ENCODE data around the gene SPINK1.
"Not testable (repeated sequence)": the region's sequence is repeated elsewhere in the genome, so short reads cannot be mapped to it uniquely, and the experiment has no call there.

Gene SPINK1

GRCh38 chr5:147826361-147826760 lies 5.1 kb downstream of the SPINK1 start:
- H3K27me3 ChIP-seq (ENCODE audit: low read depth, low read length): no peaks in the 10 kb centered on the region
- no peaks in the 10 kb centered on the region for H3K4me1 ChIP-seq (ENCODE audit: control insufficient read depth in 1 of 2, insufficient read depth in 2 of 2, low read length in 2 of 2)
- H3K4me3 ChIP-seq (ENCODE audit: low read depth in 1 of 2, low read length in 2 of 2): no peak overlapping the region
- H3K36me3 ChIP-seq (ENCODE audit: control insufficient read depth in 1 of 2, insufficient read depth in 2 of 2, low read length in 2 of 2): no peaks in the 10 kb centered on the region
- H3K27ac ChIP-seq (ENCODE audit: low read length): peak overlapping the region; percentile 1
- no peaks in the 10 kb centered on the region for H3K9me3 ChIP-seq (ENCODE audit: control insufficient read depth in 1 of 2, low read length in 2 of 2)

- no peaks in the 10 kb centered on the region for H3K9me3 ChIP-seq (ENCODE audit: control insufficient read depth in 1 of 2, low read length in 2 of 2)
- no peaks in the 10 kb centered on the region for H3K36me3 ChIP-seq (ENCODE audit: control insufficient read depth in 1 of 2, insufficient read depth in 2 of 2, low read length in 2 of 2)
- no peaks in the 10 kb centered on the region for H3K27me3 ChIP-seq (ENCODE audit: low read depth, low read length)
- H3K4me1 ChIP-seq (ENCODE audit: control insufficient read depth in 1 of 2, insufficient read depth in 2 of 2, low read length in 2 of 2): no peaks in the 10 kb centered on the region
- H3K27ac ChIP-seq (ENCODE audit: low read length): no peak overlapping the region
- H3K4me3 ChIP-seq (ENCODE audit: low read depth in 1 of 2, low read length in 2 of 2): no peak overlapping the region
These were observed 8.6 kb downstream of the SPINK1 start for GRCh38 chr5:147822686-147823491.

DNA sequence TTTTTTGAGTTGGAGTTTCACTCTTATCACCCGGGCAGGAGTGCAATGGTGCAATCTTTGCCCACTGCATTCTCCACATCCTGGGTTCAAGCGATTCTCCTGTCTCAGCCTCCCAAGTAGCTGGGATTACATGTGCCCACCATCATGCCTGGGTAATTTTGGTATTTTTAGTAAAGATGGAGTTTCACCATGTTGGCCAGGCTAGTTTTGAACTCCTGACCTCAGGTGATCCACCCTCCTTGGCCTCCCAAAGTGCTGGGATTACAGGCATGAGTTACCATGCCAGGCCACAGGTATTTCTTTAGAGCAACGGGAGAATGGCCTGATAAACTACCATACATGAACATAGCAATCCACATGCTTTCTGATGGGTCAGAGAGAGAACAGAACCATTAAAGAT lies 9.2 kb downstream of the SPINK1 start:
- H3K4me1 ChIP-seq (ENCODE audit: control insufficient read depth in 1 of 2, insufficient read depth in 2 of 2, low read length in 2 of 2); H3K36me3 ChIP-seq (ENCODE audit: control insufficient read depth in 1 of 2, insufficient read depth in 2 of 2, low read length in 2 of 2); H3K4me3 ChIP-seq (ENCODE audit: low read depth in 1 of 2, low read length in 2 of 2); H3K27me3 ChIP-seq (ENCODE audit: low read depth, low read length); H3K27ac ChIP-seq (ENCODE audit: low read length); H3K9me3 ChIP-seq (ENCODE audit: control insufficient read depth in 1 of 2, low read length in 2 of 2): not testable (repeated sequence)

GRCh38 chr5:147821766-147822165 lies 9.7 kb downstream of the SPINK1 start:
- Histone ChIP-seq H3K27me3 (ENCODE audit: low read depth, low read length) (no peaks in the 10 kb centered on the region), H3K27ac (ENCODE audit: low read length) (no peak overlapping the region)

GRCh38 chr5:147819261-147819770 lies 12.2 kb downstream of the SPINK1 start:
- Histone ChIP-seq H3K4me1 (ENCODE audit: control insufficient read depth in 1 of 2, insufficient read depth in 2 of 2, low read length in 2 of 2) (no peaks in the 10 kb centered on the region), H3K4me3 (ENCODE audit: low read depth in 1 of 2, low read length in 2 of 2) (no peak overlapping the region), H3K9me3 (ENCODE audit: control insufficient read depth in 1 of 2, low read length in 2 of 2) (no peaks in the 10 kb centered on the region), H3K27me3 (ENCODE audit: low read depth, low read length) (no peaks in the 10 kb centered on the region), H3K27ac (ENCODE audit: low read length) (no peak overlapping the region), H3K36me3 (ENCODE audit: control insufficient read depth in 1 of 2, insufficient read depth in 2 of 2, low read length in 2 of 2) (no peaks in the 10 kb centered on the region)

More at GRCh38 chr5:147821766-147822165, 9.7 kb downstream of the SPINK1 start:
- Histone ChIP-seq H3K4me3 (ENCODE audit: low read depth in 1 of 2, low read length in 2 of 2) (no peak overlapping the region), H3K36me3 (ENCODE audit: control insufficient read depth in 1 of 2, insufficient read depth in 2 of 2, low read length in 2 of 2) (no peaks in the 10 kb centered on the region), H3K4me1 (ENCODE audit: control insufficient read depth in 1 of 2, insufficient read depth in 2 of 2, low read length in 2 of 2) (no peaks in the 10 kb centered on the region), H3K9me3 (ENCODE audit: control insufficient read depth in 1 of 2, low read length in 2 of 2) (no peaks in the 10 kb centered on the region)

DNA sequence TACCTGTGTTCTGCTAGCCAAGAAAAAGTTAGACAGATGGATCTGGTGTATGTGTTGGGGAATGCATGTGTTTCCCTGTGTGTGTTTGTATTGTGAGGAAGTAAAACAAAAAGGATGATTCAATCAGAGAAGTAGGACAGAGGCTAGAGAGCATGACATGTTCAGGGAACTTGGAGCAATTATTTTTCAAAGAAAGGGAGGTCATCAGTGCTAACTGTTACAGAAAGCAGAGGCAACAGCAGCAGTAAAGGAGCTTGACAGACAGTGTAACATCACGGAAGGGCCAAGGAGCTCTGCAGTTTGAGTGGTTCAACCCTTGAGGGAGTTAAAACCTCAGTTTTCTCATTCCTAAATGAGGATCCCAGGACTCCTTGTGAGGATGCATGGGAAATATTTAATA lies 13.2 kb downstream of the SPINK1 start:
- Histone ChIP-seq H3K4me1 (ENCODE audit: control insufficient read depth in 1 of 2, insufficient read depth in 2 of 2, low read length in 2 of 2) (no peaks in the 10 kb centered on the region), H3K9me3 (ENCODE audit: control insufficient read depth in 1 of 2, low read length in 2 of 2) (no peaks in the 10 kb centered on the region), H3K27ac (ENCODE audit: low read length) (no peak overlapping the region), H3K27me3 (ENCODE audit: low read depth, low read length) (no peaks in the 10 kb centered on the region), H3K36me3 (ENCODE audit: control insufficient read depth in 1 of 2, insufficient read depth in 2 of 2, low read length in 2 of 2) (no peaks in the 10 kb centered on the region), H3K4me3 (ENCODE audit: low read depth in 1 of 2, low read length in 2 of 2) (no peak overlapping the region)

DNA sequence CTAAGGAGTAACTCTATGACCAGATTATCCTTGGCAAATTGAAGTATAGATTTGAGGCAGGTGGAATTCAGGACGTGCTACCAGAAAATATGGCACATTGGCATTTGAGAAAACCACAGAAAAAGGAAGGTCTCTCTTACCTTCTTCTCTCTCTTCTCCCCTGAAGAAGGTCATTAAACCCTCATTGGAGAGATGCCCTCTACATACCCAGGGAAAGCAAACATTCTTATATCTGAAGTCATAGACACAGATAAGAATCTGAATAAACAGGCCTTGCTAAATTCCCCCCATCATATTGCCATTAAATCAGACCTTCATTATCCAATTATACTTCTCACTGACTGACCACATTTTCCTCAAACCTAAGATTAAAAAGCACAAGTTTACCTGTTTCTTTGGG lies 17.8 kb downstream of the SPINK1 start:
- Histone ChIP-seq H3K9me3 (ENCODE audit: control insufficient read depth in 1 of 2, low read length in 2 of 2) (no peaks in the 10 kb centered on the region), H3K4me1 (ENCODE audit: control insufficient read depth in 1 of 2, insufficient read depth in 2 of 2, low read length in 2 of 2) (no peaks in the 10 kb centered on the region), H3K36me3 (ENCODE audit: control insufficient read depth in 1 of 2, insufficient read depth in 2 of 2, low read length in 2 of 2) (no peaks in the 10 kb centered on the region), H3K27me3 (ENCODE audit: low read depth, low read length) (no peaks in the 10 kb centered on the region), H3K4me3 (ENCODE audit: low read depth in 1 of 2, low read length in 2 of 2) (no peak overlapping the region), H3K27ac (ENCODE audit: low read length) (no peak overlapping the region)

DNA sequence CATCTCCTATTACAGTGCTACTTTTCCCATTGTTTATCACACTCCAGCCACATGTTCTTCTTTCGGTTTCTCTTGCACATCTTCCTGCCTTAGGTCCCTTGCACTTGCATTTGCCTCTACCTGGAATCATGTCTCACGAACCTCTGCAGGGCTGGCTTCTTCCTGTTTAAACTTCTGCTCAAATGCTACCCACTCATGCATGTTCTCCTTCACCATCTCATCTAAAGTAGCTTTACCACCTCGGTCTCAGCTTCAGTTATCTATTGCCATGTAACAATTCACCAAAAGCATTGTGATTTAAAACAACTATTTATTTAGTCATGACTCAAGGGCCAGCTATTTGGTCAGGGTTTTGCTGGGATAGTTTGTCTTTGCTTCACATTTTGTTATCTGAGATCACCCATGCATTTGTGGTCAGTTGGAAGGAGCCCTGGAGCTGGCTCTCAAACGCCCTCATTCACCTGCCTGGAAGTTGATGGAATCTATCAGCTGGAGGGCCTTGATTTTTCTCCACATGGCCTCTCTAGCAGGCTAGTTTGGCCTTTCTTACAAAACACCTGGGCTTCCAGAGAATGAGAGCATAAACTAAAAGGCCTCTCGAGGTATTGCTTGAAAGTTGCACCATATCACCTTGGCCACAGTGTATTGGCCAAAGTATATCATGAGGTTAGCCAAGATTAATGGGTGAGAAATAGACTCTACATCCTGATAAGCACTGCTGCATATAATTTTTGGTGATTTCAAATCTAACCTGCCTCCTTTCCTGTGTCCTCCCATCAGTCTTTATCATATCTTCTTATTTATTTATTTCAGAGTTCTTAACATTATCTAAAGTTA lies 21.4 kb downstream of the SPINK1 start:
- H3K27me3 ChIP-seq (ENCODE audit: low read depth, low read length): no peaks in the 10 kb centered on the region
- no peak overlapping the region for H3K4me3 ChIP-seq (ENCODE audit: low read depth in 1 of 2, low read length in 2 of 2)
- no peak overlapping the region for H3K27ac ChIP-seq (ENCODE audit: low read length)
- no peaks in the 10 kb centered on the region for H3K9me3 ChIP-seq (ENCODE audit: control insufficient read depth in 1 of 2, low read length in 2 of 2)
- H3K4me1 ChIP-seq (ENCODE audit: control insufficient read depth in 1 of 2, insufficient read depth in 2 of 2, low read length in 2 of 2): no peaks in the 10 kb centered on the region
- no peaks in the 10 kb centered on the region for H3K36me3 ChIP-seq (ENCODE audit: control insufficient read depth in 1 of 2, insufficient read depth in 2 of 2, low read length in 2 of 2)

DNA sequence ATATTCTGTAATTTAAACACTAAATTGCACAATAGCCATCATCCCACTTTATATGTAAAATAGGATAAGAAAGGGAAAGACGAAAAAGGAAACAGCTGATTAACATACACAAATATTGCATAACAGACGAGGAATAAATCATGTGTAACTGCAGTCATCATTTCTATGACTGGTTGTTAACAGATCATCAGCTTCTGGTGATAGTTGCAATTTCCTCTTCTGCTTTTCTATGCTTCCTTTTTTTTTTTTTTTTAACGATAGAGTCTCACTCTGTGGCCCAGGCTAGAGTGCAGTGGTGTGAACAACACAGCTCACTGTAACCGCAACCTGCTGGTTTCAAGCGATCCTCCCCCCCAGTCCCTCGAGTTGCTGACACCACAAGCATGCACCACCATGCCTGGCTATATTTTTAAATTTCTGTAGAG lies 26.4 kb downstream of the SPINK1 start:
- H3K4me3 ChIP-seq (ENCODE audit: low read depth in 1 of 2, low read length in 2 of 2): no peak overlapping the region

GRCh38 chr5:147804334-147804733 lies 27.1 kb downstream of the SPINK1 start:
- Histone ChIP-seq H3K4me3 (ENCODE audit: low read depth in 1 of 2, low read length in 2 of 2) (no peak overlapping the region), H3K27ac (ENCODE audit: low read length) (no peak overlapping the region), H3K27me3 (ENCODE audit: low read depth, low read length) (no peaks in the 10 kb centered on the region), H3K4me1 (ENCODE audit: control insufficient read depth in 1 of 2, insufficient read depth in 2 of 2, low read length in 2 of 2) (no peaks in the 10 kb centered on the region), H3K36me3 (ENCODE audit: control insufficient read depth in 1 of 2, insufficient read depth in 2 of 2, low read length in 2 of 2) (no peaks in the 10 kb centered on the region), H3K9me3 (ENCODE audit: control insufficient read depth in 1 of 2, low read length in 2 of 2) (no peaks in the 10 kb centered on the region)

More for the DNA sequence above, 26.4 kb downstream of the SPINK1 start:
- H3K27ac ChIP-seq (ENCODE audit: low read length): no peak overlapping the region
- H3K36me3 ChIP-seq (ENCODE audit: control insufficient read depth in 1 of 2, insufficient read depth in 2 of 2, low read length in 2 of 2): no peaks in the 10 kb centered on the region
- H3K4me1 ChIP-seq (ENCODE audit: control insufficient read depth in 1 of 2, insufficient read depth in 2 of 2, low read length in 2 of 2): no peaks in the 10 kb centered on the region
- H3K9me3 ChIP-seq (ENCODE audit: control insufficient read depth in 1 of 2, low read length in 2 of 2): no peaks in the 10 kb centered on the region
- H3K27me3 ChIP-seq (ENCODE audit: low read depth, low read length): no peaks in the 10 kb centered on the region

DNA sequence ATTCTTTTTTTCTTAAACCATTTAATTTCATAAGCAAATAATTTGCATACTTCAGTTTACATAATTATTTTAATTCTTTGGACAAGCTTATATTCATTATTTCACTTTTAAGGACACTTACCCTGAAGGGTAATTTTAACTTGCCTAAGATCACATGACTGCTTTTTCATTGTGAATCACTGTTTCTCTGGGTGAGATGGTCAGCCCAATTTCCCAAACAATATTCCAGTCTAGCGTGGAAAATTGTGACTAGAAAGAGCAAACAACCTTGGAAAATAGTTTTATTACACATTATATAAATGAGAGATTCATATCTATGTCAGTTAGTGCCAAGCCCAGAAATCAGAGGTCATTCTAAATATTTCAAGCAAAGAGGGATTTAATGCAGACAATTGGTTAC lies 27.5 kb downstream of the SPINK1 start:
- Histone ChIP-seq H3K4me3 (ENCODE audit: low read depth in 1 of 2, low read length in 2 of 2) (no peak overlapping the region), H3K27me3 (ENCODE audit: low read depth, low read length) (no peaks in the 10 kb centered on the region), H3K4me1 (ENCODE audit: control insufficient read depth in 1 of 2, insufficient read depth in 2 of 2, low read length in 2 of 2) (no peaks in the 10 kb centered on the region), H3K36me3 (ENCODE audit: control insufficient read depth in 1 of 2, insufficient read depth in 2 of 2, low read length in 2 of 2) (no peaks in the 10 kb centered on the region), H3K27ac (ENCODE audit: low read length) (no peak overlapping the region), H3K9me3 (ENCODE audit: control insufficient read depth in 1 of 2, low read length in 2 of 2) (no peaks in the 10 kb centered on the region)
